HG02852 (cell line): ENCODE measurements around the gene ARL4A.

Source experiments
- ATAC-seq: cut with Tn5 transposase; IDR thresholded peaks from one replicate; pipeline ENCODE4 v1.9.1; 2021; ENCODE audit warnings: mild to moderate bottlenecking, moderate library complexity; ENCODE audit not compliant: unreplicated experiment

The ARL4A gene

GRCh38 chr7:12699299-12699698 lies 11.9 kb downstream of the ARL4A start:
- no peak for ATAC-seq

DNA sequence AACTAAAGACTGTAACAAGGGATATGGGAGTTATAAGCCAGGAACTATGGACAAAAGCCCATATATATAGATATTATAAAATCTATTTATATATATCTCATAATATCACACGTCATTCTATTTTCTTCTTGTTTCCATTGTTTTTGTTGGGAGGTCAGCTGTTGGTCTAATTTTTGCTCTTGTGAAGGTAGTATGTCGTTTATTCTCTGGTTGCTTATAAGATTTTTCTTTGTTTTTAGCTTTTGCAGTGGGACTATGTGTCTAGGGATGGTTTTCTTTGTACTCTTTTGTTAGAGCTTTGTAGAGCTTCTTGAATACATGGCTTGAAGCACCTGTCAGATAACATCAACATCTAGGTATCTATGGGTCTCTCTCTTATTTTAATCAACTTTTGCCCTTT lies 14.0 kb downstream of the ARL4A start:
- ATAC-seq = no peak

- ATAC-seq = no peak
Observed at GRCh38 chr7:12703881-12704280, 16.4 kb downstream of the ARL4A start.

DNA sequence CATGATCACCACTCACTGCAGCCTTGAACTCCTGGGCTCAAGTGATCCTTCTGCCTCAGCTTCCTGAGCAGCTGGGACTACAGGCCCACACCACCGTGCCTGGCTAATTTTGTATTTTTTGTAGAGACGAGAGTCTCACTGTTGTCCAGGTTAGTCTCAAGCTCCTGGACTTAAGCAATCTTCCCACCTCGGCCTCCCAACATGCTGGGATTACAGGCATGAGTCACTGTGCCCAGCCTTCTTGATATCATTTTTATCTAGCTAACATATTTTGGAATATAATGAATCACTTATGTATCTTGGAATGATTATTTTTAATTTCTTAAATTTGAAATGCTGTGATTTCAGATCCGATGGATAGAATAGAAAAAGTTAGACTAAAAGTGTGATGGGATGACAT lies 18.4 kb downstream of the ARL4A start:
- ATAC-seq = no peak

- no peak for ATAC-seq
Observed at GRCh38 chr7:12706900-12707536, 19.6 kb downstream of the ARL4A start.

GRCh38 chr7:12708314-12708713 lies 20.9 kb downstream of the ARL4A start:
- ATAC-seq = no peak

DNA sequence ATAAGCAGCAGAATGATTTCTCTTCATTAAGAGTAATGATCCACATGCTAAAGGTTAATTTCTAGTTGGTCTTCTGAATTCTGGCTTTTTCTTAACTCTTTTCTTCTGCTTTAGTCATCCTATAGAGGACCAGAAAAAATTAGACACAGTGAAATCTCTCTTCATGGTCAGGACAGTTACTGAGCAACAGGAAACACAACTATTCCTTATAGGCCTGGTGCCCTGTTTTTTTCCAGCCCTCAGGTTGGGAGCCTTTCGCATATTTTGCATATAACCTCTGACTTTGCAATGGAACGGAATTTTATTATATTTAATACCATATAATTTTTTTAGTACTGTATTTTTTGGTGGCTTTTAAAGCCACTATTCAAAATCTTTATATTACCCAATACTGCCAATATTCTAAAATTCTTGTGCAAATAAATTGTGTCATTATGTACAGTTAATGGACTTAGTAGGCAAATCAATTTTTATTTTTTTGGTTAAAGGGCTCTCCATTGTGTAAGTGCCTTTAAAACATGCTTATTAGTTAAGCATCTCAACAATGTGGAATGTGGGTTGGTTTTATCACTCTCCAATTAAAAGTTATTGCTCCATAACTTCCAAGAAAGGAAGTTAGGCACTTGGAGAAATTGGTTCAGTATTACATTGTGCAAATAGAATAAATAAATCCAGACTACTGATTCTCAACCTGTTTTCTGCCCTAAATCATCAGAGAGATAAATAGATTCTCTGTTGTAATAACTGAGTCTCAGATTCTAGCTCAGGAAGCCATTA lies 22.5 kb downstream of the ARL4A start:
- no peak for ATAC-seq

- ATAC-seq = no peak
Observed at GRCh38 chr7:12711124-12711523, 23.7 kb downstream of the ARL4A start.

- no peak for ATAC-seq
Observed at GRCh38 chr7:12712236-12712635, 24.8 kb downstream of the ARL4A start.

GRCh38 chr7:12713625-12714378 lies 26.4 kb downstream of the ARL4A start:
- ATAC-seq = no peak

DNA sequence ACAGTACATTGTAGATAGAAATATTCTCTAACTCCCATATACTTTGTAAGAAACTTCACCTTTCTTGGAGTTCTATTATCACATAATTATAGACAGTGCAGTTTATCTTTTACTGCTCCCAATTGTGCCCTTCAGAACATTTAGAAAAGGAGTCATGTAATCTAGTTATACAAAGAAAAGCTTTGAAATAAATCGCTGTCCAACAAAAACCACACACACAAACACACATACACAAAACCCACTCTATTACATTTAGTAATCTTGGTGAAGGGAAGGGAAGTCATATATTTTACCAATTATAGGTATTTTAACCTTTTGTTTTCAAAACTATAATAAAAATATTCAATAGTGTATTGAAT lies 26.9 kb downstream of the ARL4A start:
- no peak for ATAC-seq

DNA sequence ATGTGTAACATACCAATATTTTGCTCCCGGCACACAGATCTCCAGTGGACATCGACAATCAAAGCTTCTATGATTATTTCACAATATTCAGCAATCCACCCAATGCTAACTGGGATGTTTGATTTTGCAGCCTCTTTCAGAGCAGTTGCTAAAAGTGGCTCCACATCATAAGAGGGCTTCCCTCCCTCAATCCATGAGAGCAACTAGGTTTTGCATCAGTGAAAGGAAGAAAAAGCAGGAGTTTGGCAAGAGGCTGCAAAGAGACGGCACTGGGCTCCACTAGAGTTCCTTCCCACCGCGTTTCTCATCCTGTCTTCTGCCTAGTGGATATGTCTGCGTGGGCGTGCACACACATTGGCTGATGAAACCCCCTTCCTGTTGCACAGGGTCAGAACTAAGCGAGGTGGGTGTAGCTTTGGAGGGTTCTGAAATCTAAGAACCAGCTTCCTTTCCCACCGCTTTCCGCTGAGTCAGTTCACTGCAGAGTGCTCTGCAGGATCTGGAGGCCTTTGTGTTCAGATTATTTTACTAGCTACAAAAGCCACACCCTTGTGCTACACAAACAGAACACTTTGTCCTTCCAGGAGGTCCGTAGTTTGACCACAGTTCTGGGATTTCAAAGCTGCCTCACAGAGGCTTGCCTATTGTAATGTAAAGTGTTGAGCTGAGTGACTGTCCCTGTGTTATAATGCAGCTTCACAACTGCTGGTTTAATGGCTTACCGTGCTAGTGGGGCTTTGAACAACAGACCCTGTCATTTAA lies 28.1 kb downstream of the ARL4A start:
- no peak for ATAC-seq

DNA sequence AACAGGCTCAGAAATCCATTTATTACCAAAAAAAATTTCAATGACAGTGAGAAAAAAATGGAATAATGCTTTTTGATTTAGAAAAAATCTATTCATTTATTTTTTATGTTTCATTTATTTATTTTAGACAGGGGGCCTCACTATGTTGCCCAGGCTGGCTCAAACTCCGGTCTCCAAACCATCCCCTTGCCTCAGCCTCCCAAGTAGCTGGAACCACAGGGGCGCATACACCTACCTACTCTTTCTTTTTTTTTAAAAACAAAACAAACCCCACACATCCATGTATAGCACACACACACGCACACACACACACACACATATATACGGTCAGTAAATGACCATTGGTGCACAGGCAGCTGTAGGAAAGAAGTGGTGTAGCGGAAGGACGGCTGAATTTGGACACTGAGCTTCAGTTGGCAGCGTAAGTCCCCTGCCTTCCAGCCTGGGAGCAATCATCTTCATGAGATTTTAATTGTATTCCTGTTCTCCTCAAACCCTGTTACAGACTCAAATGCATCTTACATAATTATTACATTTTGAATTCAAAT lies 28.8 kb downstream of the ARL4A start:
- ATAC-seq = no peak

DNA sequence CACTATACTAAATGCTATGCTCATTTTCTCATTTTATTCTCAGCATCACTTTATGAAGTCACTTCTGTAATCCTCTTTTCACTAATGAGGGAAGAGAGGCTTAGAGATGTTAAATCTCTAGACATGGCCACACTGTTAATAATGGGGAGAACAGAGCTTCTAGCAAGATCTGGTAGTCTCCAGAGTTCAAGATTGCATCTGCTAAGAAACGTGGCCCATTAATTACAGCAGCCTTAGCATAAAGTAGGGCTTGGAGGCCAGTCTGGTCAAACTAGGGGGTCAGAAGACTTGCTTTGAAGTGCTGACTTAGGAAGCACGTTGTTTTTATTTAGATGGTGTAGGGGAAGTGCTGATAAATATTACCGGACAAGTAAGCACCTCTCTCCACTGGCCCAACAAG lies 29.3 kb downstream of the ARL4A start:
- no peak for ATAC-seq

DNA sequence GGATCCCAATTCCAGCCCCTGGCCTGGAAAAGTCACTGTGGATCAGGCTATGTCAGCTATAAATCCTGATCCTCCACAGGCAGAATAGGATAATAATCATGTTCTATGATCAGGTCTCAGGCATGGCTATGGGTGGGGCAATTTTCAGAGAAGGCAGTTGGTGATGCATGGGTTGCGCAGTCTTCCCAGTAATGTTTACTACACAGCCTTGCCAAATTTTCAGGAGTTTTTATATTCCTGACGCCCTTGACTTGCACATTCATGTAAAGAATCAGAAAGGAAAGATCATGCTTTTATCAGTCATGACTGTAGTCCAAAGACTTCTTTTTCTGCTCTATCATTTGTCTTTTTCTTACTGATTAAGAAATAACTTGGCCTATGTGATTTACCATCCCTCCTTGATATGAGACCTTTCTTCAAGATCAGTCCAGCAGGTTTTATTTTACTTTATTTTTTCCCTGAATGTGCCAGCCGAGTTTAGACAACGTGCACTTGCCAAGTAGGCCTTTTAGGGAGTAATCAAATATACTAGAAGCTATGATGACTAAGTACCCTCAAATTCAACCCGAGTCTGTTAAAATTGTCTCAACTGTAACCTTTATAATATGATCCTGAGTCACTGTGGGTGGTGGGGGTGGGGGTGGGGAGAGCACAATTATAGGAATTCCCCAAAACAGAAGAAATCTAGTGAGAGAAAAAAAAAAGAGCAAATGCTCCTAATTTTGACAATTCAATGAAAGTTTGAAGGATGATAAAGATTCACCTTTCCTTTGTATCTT lies 31.9 kb downstream of the ARL4A start:
- ATAC-seq = no peak

GRCh38 chr7:12719981-12720865 lies 32.8 kb downstream of the ARL4A start:
- no peak for ATAC-seq

GRCh38 chr7:12721286-12721830 lies 33.9 kb downstream of the ARL4A start:
- no peak for ATAC-seq

DNA sequence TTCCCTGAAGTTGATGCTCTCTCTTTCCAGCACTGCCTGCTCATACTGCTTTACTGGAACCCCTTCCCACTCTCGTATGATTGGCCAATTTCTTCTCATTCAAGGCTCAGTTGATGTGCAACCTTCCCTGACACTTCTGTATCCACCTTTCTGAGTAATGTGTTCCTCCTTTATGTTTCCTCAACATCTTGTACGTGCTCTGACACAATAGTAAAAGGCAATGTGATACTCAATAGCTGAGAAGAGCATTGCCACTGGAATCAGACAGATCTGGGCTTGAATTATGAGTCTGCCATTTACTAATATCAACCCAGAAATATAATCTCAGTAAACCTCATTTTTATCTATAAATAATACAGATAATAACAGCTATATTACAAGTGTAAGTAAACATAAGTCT lies 34.7 kb downstream of the ARL4A start:
- ATAC-seq = no peak
